Measurements from ENCODE around the gene UBE2M.

DNA sequence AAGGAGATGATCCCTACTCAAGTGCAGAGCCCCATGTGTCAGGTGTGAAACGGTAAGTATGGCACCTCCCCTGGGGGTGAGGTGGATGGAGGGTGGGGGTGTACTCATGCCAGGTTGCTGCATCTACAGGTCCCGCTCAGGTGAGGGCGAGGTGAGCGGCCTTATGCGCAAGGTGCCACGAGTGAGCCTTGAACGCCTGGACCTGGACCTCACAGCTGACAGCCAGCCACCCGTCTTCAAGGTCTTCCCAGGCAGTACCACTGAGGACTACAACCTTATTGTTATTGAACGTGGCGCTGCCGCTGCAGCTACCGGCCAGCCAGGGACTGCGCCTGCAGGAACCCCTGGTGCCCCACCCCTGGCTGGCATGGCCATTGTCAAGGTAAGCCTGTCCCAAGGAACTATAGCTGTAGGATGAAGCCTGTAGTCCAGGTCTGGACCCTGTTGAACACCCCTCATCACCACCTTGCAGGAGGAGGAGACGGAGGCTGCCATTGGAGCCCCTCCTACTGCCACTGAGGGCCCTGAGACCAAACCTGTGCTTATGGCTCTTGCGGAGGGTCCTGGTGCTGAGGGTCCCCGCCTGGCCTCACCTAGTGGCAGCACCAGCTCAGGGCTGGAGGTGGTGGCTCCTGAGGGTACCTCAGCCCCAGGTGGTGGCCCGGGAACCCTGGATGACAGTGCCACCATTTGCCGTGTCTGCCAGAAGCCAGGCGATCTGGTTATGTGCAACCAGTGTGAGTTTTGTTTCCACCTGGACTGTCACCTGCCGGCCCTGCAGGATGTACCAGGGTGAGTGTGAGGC is 9.3 kb downstream of the UBE2M start:
- TF ChIP-seq JUNB (IDR thresholded peaks at IDR 0.05) (no peak), RFX5 (IDR thresholded peaks at IDR 0.05) (no peak)
- TF ChIP-seq, protein P1, sequence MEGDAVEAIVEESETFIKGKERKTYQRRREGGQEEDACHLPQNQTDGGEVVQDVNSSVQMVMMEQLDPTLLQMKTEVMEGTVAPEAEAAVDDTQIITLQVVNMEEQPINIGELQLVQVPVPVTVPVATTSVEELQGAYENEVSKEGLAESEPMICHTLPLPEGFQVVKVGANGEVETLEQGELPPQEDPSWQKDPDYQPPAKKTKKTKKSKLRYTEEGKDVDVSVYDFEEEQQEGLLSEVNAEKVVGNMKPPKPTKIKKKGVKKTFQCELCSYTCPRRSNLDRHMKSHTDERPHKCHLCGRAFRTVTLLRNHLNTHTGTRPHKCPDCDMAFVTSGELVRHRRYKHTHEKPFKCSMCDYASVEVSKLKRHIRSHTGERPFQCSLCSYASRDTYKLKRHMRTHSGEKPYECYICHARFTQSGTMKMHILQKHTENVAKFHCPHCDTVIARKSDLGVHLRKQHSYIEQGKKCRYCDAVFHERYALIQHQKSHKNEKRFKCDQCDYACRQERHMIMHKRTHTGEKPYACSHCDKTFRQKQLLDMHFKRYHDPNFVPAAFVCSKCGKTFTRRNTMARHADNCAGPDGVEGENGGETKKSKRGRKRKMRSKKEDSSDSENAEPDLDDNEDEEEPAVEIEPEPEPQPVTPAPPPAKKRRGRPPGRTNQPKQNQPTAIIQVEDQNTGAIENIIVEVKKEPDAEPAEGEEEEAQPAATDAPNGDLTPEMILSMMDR (IDR thresholded peaks at IDR 0.05), result no peak
- TF ChIP-seq, protein P2, sequence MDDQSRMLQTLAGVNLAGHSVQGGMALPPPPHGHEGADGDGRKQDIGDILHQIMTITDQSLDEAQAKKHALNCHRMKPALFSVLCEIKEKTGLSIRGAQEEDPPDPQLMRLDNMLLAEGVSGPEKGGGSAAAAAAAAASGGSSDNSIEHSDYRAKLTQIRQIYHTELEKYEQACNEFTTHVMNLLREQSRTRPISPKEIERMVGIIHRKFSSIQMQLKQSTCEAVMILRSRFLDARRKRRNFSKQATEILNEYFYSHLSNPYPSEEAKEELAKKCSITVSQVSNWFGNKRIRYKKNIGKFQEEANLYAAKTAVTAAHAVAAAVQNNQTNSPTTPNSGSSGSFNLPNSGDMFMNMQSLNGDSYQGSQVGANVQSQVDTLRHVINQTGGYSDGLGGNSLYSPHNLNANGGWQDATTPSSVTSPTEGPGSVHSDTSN (IDR thresholded peaks at IDR 0.05), result no peak
- TF ChIP-seq, protein P3, sequence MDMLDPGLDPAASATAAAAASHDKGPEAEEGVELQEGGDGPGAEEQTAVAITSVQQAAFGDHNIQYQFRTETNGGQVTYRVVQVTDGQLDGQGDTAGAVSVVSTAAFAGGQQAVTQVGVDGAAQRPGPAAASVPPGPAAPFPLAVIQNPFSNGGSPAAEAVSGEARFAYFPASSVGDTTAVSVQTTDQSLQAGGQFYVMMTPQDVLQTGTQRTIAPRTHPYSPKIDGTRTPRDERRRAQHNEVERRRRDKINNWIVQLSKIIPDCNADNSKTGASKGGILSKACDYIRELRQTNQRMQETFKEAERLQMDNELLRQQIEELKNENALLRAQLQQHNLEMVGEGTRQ (IDR thresholded peaks at IDR 0.05), result no peak
